HG03354 (cell line): ENCODE measurements around the gene SLC23A1.
"Not testable (repeated sequence)": the region's sequence is repeated elsewhere in the genome, so short reads cannot be mapped to it uniquely, and the experiment has no call there.

ENCODE experiments used
- ATAC-seq: cut with Tn5 transposase; IDR thresholded peaks from one replicate; pipeline ENCODE4 v1.9.1; 2021; ENCODE audit warnings: mild to moderate bottlenecking; ENCODE audit not compliant: unreplicated experiment, poor library complexity, severe bottlenecking

SLC23A1 gene

GRCh38 chr5:139409116-139409515 lies 26.0 kb upstream of the SLC23A1 start:
- not testable (repeated sequence) for ATAC-seq

GRCh38 chr5:139408191-139408590 lies 25.1 kb upstream of the SLC23A1 start:
- no peak for ATAC-seq

DNA sequence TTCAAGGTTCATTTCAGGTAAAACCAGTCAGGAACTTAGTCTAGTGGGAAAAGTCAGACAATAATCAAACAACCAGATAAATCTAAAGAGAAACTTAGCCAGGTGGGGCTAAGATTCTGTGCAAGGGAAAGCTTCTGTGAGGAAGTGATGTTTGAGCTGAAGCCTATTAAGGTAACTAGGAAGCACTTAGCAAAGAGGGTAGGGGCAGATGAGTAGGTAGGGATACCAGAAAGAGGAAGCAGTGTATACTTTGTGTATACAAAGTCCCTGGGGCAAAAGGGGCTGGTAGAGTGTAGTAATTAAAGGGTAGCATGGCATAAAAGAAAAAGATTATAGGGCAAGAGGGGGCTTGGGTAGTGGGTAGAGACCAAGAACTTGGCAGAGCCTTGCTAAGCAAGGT lies 24.4 kb upstream of the SLC23A1 start:
- no peak for ATAC-seq

GRCh38 chr5:139406963-139407362 lies 23.9 kb upstream of the SLC23A1 start:
- no peak for ATAC-seq

GRCh38 chr5:139404484-139404840 lies 21.4 kb upstream of the SLC23A1 start:
- ATAC-seq, result no peak

- peak; percentile 88 for ATAC-seq
These were observed 20.8 kb upstream of the SLC23A1 start, which contains the start of gene SPATA24 for GRCh38 chr5:139403787-139404483. SPATA24 (minus strand) TSS chr5:139404089; CDS start chr5:139404060, 29 bp downstream.

DNA sequence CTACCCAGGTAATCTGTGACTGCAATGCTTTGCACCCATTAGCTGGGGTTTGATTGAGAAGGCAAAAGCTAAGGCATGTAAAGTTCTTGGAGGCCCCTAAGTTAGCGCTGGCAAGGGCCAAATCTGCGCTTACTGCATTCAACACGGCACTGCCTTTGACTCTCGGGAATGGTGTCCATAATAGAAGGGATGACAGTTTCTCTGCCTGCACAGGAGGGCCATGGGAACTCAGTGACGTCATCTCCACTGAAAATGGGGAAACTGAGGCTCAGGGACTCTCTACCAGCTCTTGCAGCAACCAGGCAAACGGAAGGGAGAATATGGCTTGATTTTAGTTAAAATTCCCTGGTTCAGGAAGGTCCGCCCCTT lies 20.3 kb upstream of the SLC23A1 start:
- peak; percentile 0 for ATAC-seq

DNA sequence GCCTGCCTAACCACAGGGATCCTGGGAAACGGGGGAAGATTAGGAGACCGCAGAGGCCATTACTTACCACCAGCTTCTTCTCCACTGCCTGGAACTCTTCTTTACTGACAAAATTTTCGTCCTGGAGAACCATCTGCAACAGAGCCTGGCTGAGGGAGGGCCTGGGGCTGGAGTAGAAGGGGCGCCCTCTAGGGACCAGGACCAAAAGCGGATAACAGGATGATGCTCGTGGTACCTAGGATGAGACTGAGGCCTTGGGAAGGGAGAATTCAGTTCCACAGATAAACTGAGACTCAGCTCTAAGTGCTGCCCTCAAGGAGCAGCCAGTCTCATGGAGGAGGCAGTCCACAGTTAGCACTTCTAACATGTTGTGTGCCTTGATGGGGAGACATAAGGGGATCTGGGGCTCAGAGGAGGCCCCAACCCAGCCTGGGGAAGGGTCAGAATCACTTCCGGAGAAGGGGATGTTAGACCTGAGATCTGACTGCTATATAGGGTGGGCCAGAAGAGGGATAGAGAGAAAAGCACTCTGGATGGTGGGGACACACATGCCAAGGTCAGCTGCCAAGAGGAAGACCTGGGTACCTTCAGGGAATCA lies 19.6 kb upstream of the SLC23A1 start:
- no peak for ATAC-seq

DNA sequence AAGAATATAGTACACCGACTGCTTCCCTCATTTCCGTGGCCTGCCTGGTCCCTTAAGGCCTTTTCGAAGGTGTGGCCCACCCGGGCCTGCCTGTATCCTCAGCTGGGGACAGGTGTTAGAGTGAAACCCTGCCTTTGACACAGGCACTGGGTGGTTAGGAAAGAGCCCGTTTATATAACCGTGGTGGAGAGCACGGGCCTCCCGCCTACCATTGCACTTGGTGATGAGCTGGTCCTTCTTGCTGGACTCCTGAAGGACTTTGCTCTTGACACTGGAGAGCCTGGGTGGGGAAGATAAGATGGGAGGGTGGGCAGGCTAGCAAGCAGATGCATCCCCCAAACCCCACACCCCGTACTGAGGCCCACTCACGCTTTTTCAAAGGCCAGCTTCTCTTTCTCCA lies 18.4 kb upstream of the SLC23A1 start:
- ATAC-seq, result no peak

DNA sequence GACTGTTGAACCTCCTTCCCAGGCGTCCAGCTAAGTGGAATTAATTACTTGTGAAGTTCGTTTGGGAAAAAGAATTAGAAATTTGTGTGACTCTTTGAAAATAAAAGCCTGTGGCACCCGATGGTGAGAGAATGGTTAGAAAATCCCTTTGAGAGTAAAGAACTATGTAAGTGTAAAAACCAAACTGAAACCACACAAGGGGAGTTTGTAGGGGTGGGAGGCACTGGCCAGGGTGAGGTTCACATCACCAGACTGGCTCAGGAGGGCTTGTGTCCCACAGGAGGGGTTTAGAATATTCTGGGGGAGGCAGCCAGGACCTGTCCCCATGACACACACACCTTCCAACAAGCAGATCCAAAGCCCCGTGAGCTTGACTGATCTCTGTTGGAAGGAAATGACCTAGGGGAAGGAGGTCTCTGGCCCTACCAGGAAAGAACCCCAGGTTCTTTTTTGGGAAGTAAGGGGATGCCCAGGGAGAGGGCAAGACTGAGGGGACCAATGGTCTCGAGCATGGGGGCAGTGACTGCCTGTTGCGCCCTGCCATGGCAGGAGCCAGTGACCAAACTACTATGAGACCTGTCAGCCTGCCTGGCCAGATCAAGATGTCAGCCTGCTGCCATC lies 16.5 kb upstream of the SLC23A1 start:
- ATAC-seq, result no peak

DNA sequence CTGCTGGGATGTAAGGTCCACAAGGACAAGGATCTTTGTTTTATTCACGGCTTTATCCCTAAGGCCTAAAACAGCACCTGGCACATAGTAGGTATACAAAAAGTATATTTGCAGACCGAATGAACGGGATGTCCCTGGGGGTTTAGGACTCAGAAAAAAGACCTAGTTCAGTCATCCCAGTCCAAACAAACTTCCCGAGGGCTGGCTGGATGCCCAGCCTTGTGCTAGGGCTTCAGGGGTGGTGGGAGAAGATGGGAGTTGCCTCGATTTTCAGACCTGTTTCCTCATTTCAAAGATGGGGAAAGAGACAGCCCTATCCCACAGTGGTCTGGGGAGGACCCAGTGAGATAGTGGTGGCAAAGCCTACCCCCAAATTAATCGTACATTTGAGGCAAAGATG lies 14.8 kb upstream of the SLC23A1 start:
- no peak for ATAC-seq

DNA sequence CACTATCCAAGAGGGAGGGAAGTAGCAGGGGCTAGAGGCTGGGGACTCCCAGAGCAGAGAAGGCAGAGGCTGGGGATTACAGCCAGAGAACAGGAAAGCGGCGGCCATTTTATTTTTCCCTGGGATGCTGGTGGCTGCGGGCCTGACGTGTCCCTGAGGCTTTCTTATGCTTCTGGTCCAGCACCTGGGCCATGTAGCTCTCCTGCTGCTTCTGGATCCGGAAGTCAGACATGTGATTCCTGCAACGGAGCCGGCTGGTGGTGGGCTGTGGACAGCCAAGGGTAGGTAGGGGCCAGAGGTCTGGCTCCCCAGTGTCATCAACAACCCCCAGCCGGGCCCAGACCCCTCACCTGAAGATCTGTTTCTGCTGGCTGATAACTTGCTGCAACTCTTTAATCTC lies 13.6 kb upstream of the SLC23A1 start:
- no peak for ATAC-seq

GRCh38 chr5:139395844-139396640 lies 12.9 kb upstream of the SLC23A1 start:
- ATAC-seq, result no peak

- no peak for ATAC-seq
These were observed 11.8 kb upstream of the SLC23A1 start, which contains the start of gene PROB1 for GRCh38 chr5:139394654-139395566. PROB1 (minus strand) TSS chr5:139395104; CDS start chr5:139395081, 23 bp downstream.

DNA sequence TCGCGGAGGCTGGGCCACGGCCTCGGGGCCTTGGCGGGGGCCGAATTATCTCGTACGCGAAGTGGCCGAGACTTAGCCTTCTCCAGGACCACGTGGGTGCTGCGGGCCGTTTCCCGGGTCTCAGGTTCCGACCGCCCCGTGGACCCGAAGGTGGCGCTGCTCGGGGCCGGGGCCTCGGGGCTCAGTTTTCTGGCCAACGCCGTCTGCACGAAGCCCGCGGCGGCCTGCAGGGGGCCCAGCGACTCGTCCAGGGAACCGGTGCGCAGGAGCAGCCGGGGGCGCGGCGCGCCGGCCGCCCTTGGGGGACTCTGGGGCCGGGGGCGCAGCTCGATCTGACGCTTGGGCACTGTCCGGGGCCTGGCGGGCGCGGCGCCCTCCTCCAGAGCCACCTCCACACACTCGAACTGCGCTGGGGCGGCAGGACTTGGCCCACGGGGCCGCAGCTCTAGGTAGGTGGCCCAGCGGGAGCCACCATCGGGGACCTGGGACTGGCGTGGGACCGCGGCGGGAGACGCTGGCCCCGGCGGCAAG lies 11.1 kb upstream of the SLC23A1 start:
- no peak for ATAC-seq

GRCh38 chr5:139393497-139394122 lies 10.5 kb upstream of the SLC23A1 start:
- no peak for ATAC-seq

GRCh38 chr5:139392678-139393496 lies 9.8 kb upstream of the SLC23A1 start:
- peak; percentile 50 for ATAC-seq

DNA sequence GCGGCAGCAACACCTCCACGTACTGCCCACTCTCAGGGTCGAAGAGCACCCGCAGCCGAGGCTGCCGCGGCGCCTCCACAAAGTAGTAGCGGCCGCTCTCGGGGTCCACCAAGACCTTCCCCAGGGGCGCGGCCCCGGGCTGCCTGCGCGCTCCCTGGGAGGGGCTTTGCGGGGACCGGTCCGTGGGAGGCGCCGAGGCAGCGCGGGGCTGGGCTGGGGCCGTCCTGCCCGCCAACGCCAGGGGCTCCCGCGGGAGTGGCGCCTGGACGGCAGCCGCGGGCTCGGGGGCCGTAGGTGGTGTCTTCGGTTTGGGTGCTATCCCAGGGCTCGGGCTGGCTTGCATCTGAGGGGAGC lies 9.2 kb upstream of the SLC23A1 start:
- ATAC-seq, result no peak
